ENCODE measurements around the gene RPAIN. TPM values are rescaled to one million over a fixed set of nuclear protein-coding genes. Genes with fewer than 3 reads are reported as not detected.

The RPAIN gene
- total and polyA plus RNA-seq, 2 experiments from 2014 or later = 69.7 to 115 TPM

GRCh38 chr17:5473906-5474305, 53.9 kb downstream of the RPAIN start (continued):
- TF ChIP-seq CREB1 (CRISPR knock-in tag; IDR thresholded peaks at IDR 0.05; ENCODE audit: low read depth) (no peak), REST (IDR thresholded peaks at IDR 0.05; ENCODE audit: unreplicated experiment) (no peak), STAT1 (IDR thresholded peaks at IDR 0.05; ENCODE audit: unreplicated experiment) (no peak), EZH2 (IDR thresholded peaks at IDR 0.05; ENCODE audit: low read depth, unreplicated experiment) (no peak), ZNF114 (CRISPR knock-in tag; IDR thresholded peaks at IDR 0.05) (no peak), ETS1 (IDR thresholded peaks at IDR 0.05) (no peak), NANOG (IDR thresholded peaks at IDR 0.05; ENCODE audit: borderline replicate concordance) (no peak), CTCF (conservative IDR thresholded peaks at IDR 0.05; ENCODE audit: low read depth in 2 of 2) (no peak)

- no peaks in the 10 kb centered on the region for H3K9me2 ChIP-seq (ENCODE audit: insufficient read depth)
- Mint-ChIP-seq H3K9me3 (no peaks in the 10 kb centered on the region), H3K4me3 (no peak overlapping the region), H3K36me3 (ENCODE audit: low read depth) (peaks cover 83% of the 10 kb centered on the region), H3K4me1 (no peaks in the 10 kb centered on the region), H3K27ac (no peak overlapping the region), H3K27me3 (ENCODE audit: insufficient read depth, low read depth, poor library complexity) (no peaks in the 10 kb centered on the region)
- ATAC-seq (no peak), DNase-seq (ENCODE audit: low spot score) (no peak)
- H3K4me2 ChIP-seq = no peak overlapping the region
- H4K20me1 ChIP-seq (replicated peaks; ENCODE audit: insufficient read depth) = peaks cover 8% of the 10 kb centered on the region
- H3K27me3 ChIP-seq (ENCODE audit: insufficient read depth) = no peaks in the 10 kb centered on the region
- no peaks in the 10 kb centered on the region for H3K4me1 ChIP-seq (ENCODE audit: insufficient read depth)
- H3K79me2 ChIP-seq (replicated peaks; ENCODE audit: insufficient read depth) = peaks cover 62% of the 10 kb centered on the region
- no peak overlapping the region for H3K27ac ChIP-seq (ENCODE audit: low read depth)
- peaks cover 43% of the 10 kb centered on the region for H3K36me3 ChIP-seq (ENCODE audit: insufficient read depth)
- H3K4me3 ChIP-seq = no peak overlapping the region
- H3F3A ChIP-seq (replicated peaks; ENCODE audit: low read depth) = no peaks in the 10 kb centered on the region
- no peak overlapping the region for H2AFZ ChIP-seq
- TF ChIP-seq ETS1 (IDR thresholded peaks at IDR 0.05) (no peak), ZNF114 (CRISPR knock-in tag; IDR thresholded peaks at IDR 0.05) (no peak), EZH2phosphoT487 (IDR thresholded peaks at IDR 0.05; ENCODE audit: unreplicated experiment) (no peak), POLR2AphosphoS5 (IDR thresholded peaks at IDR 0.05; ENCODE audit: low read depth) (no peak), JUNB (IDR thresholded peaks at IDR 0.05; ENCODE audit: unreplicated experiment) (no peak), REST (IDR thresholded peaks at IDR 0.05; ENCODE audit: unreplicated experiment) (no peak), EZH2 (IDR thresholded peaks at IDR 0.05; ENCODE audit: low read depth, unreplicated experiment) (no peak), STAT1 (IDR thresholded peaks at IDR 0.05; ENCODE audit: unreplicated experiment) (no peak), NANOG (IDR thresholded peaks at IDR 0.05; ENCODE audit: borderline replicate concordance) (no peak), CREB1 (CRISPR knock-in tag; IDR thresholded peaks at IDR 0.05; ENCODE audit: low read depth) (no peak), ZNF331 (CRISPR knock-in tag; IDR thresholded peaks at IDR 0.05; ENCODE audit: low read depth) (no peak)
Observed at GRCh38 chr17:5478992-5479391, 59.0 kb downstream of the RPAIN start.
